ENCODE measurements around the gene PREX1.

Gene PREX1

GRCh38 chr20:48649104-48649626, 178.6 kb downstream of the PREX1 start:
- no peak for DNase-seq

- no peak for DNase-seq
Observed at GRCh38 chr20:48648482-48649051, 179.2 kb downstream of the PREX1 start.

DNA sequence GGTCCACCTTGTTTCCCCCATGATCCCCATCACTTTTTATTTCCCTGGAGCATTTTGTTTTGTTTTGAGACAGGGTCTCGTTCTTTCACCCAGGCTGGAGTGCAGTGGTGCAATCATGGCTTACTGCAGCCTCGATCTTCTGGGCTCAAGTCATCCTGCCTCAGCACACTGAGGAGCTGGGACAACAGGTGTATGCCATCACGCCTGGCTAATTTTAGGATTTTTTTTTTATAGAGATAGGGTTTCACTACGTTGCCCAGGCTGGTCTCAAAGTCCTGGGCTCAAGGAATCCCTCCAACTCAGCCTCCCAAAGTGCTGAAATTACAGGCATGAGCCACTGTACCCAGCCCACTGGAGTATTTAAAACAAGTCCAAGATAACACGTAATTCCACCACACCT, 179.9 kb downstream of the PREX1 start:
- no peak for DNase-seq

GRCh38 chr20:48645666-48646065, 182.1 kb downstream of the PREX1 start:
- DNase-seq: no peak

GRCh38 chr20:48644286-48644828, 183.4 kb downstream of the PREX1 start:
- DNase-seq: no peak

GRCh38 chr20:48642105-48642880, 185.5 kb downstream of the PREX1 start:
- no peak for DNase-seq

GRCh38 chr20:48640871-48641270, 186.9 kb downstream of the PREX1 start:
- DNase-seq: no peak

- DNase-seq: no peak
Observed at GRCh38 chr20:48639899-48640298, 187.9 kb downstream of the PREX1 start.

DNA sequence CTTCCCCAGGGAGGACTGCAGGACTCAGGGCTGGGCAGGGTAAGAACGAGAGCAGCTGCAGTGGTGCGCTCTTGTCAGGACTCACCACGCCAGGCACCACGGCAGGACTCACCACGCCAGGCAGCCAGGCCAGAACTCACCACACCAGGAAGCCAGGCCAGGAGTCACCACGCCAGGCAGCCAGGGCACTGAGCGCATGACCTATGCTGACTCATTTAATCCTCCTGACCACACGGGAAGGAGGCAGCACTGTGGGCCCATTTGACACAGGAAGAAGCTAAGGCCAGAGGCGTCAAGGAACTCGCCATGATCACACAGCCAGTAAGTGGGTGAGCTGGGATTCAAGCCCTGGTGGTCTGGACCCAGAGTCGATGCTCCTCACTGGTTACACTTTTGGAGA, 189.3 kb downstream of the PREX1 start:
- DNase-seq: no peak

DNA sequence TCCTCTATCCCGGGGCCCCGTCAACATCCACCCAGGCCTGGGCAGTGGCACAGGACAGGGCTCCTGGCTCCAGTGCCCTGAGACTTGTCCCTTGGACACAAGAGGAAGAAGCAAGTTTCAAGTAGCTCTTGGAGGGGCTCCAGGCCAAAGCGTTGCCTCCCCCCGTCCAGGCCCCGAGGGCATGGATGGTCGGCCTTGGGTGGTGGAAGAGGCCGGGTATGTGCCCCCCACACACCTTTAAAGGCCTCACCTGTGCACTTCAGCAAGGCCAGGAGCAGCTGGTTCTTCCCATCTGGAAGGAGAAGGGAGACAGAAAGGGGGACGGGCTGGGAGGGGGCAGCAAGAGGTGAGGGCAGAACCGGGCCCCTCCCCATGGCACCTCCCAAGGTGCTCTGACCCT, 190.3 kb downstream of the PREX1 start:
- no peak for DNase-seq

DNA sequence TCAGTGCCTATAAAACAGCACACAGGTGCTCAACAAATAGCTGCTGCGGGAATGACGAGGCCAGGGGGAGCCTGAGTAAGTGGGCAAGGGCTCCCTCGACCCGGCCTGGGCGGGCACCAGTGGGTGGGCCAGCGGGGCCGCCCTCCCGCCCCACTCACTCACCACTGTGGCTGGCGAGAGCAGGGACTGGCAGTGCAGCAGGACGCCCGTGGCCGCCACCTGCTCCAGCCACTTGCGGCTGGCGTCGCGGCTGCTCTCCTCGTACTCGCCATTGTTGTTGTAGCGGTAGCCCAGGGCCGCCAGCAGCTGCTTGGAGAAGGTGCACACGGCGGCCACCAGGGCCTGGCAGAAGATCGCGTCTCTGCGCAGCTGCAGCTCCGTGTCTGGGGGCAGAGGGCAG, 191.5 kb downstream of the PREX1 start:
- DNase-seq: no peak

- DNase-seq: peak; percentile 48
Observed at GRCh38 chr20:48635791-48636267, 192.0 kb downstream of the PREX1 start.

DNA sequence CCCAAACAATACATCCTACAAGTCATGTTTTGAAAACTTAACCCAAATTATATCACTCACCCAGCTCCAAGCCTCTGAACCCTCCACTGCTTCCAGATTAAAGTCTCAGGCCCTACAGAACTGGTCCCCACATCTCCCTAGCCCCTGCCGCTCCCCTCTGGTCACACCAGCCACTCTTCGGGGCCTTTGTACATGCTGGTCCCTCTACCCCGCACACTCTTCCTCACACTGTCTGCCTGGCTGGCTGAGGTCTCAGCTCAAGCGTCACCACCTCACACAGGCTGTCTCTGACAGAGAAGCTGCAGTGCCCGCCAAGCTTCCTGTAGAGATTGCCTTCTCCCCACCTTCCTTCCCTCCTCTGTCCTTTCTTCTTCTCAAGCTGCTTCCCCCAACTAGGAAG, 192.4 kb downstream of the PREX1 start:
- no peak for DNase-seq

DNA sequence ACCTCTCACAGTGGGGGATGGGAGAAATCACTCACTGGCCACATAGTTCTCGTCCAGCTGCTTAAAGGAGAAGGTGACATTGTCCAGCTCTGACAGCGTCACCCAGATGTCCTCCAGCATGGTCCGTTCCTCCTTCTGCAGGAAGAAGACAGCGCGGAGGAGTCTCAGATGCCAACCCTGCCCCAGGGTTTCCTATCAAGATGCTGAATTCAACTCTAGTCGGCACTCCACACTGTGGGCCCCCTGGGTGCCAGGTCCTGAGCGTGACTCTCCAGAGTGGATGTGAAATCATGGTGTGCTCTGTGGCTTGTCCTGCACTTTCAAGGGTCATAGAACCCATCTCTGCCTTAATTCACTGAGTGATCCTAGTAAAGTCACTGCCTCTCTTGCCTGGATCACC, 193.2 kb downstream of the PREX1 start:
- DNase-seq: no peak

DNA sequence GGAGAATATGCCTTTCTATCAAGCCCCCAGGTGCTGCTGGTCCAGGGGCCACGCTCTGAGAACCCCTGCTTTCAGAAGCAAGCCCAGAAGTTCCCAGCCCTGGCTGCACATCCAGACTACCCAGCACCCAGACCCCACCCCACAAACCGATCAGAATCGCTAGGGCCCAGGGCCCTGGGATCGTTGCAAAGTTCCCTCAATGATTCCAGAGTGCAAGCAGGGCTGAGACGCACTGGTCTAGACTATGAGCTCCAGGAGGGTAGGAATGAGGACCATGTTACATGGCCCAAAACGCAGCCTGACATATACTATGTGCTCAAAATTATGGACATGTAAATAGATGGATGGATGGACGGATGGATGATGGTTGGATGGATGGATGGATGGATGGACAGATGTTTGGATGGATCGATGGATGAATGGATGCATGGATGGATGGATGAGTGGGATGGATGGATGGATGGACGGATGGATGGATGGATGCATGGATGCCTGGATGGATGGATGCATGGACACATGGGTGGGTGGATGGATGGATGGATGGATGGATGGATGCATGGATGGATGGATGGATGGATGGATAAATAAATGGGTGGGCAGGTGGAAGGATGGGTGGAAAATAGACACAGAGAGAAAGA, 194.1 kb downstream of the PREX1 start:
- DNase-seq: no peak

- no peak for DNase-seq
Observed at GRCh38 chr20:48632825-48633619, 194.8 kb downstream of the PREX1 start.

DNA sequence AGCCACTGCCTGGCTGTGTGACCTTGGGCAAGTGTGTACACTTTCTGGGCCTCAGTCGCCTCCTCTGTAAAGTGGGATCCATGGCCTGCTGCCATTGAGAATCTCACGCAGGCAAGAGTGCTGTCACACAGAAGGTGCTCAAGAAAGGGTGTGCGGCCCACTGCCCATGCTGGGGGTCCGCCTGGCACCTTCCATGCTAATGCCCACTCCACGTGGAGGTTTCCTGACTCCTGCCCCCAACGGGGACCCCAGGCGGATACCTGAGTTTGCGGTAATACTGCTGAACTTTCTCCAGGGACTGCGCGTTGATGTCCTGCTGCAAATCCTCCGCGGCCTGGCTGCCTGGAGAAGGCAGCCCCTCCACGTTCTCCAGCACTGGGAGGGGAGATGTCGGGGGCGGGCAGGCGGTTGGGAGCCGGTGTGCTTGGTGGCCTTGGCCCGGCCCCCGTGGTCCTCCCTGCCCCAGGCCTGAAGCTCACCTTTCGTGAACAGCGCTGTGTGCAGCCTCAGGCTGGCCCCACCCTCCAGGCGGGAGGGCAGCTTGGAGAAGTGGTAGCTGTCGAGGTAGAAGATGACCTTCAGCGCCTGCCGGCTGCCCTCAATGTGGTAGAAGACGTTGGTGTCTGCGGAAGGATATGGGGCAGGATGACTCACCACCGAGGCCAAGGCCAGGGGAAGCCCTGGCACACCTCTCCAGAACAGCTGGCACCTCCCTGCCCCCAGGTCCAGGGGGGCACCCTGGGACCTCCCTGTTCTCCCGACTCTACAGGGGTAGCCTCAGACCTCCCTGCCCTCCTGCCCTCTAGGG, 195.6 kb downstream of the PREX1 start:
- no peak for DNase-seq

DNA sequence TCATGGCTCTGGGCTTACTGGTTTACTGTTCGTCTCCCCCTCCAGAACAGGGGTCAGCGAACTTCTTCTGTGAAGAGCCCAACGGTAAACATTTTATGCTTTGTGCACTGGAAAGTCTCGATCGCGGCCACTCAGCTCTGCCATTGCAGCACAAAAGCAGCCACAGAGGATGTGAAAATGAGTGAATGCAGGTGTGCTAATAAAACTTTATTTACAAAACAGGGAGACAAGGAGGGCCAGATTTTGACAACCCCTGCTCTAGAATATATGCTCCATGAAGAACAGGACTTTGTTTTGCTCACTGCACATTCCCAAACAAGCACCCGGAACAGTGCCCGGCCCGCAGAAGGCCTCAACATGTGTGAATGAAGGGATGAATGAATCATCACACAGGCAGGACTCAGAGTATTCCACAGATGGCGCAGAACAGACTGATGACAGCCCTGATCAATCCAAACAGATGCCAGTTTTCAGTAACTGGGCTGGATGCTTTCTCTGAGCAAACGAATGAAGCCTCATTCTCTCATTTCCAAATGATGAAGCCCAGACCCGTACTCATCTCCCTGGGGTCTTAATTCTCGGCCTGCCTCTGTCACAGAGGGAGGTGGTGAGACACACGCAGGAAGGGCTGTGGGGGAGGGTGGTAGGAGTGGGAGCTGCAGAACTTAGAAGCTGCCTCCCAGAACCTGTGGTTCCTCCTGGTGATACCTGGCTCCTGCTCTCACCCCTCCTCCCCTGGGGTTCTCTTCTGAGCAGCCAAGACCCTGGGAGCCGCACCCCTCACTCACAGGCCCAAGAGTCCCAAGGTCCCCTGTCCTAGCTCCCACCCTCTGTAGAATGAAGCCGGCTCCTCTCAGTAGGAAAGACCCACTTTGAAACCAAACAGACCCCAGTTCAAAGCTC, 196.4 kb downstream of the PREX1 start:
- DNase-seq: no peak

- DNase-seq: no peak
Observed at GRCh38 chr20:48630342-48631075, 197.3 kb downstream of the PREX1 start.

GRCh38 chr20:48629960-48630315, 197.9 kb downstream of the PREX1 start:
- DNase-seq: no peak
